GM23248 (cell line): ENCODE measurements around the gene XPO4.

Source experiments
- EZH2 ChIP-seq: fragments of 200-600 bp; sonication (generic); IDR thresholded peaks from 2 replicates; pipeline ENCODE4 v1.6.1; 2018; ENCODE audit warnings: antibody characterized with exemption, mild to moderate bottlenecking; ENCODE audit not compliant: insufficient read depth, poor library complexity, severe bottlenecking
- EZH2phosphoT487 ChIP-seq: fragments of 200-600 bp; sonication (generic); IDR thresholded peaks from 2 replicates; pipeline ENCODE4 v1.6.1; 2018; ENCODE audit warnings: antibody characterized with exemption, moderate library complexity, mild to moderate bottlenecking, low read depth; ENCODE audit not compliant: insufficient read depth

DNA sequence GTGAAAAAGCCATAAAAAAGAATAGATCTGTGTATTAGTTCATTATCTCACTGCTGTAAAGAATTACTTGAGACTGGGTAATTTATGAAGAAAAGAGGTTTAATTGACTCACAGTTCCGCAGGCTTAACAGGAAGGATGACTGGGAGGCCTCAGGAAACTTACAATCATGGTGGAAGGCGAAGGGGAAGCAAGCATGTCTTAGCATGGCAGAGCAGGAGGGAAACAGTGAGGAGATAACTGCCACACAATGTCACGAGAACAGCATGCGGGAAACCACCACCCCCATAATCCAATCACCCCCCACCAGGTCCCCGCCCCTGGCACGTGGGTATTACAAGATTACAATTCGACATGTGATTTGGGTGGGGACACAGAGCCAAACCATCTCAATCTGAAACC, 89.7 kb downstream of the XPO4 start:
- TF ChIP-seq EZH2 (no peak), EZH2phosphoT487 (no peak)
